ENCODE measurements around the gene PDILT.
"Not testable (repeated sequence)": the region's sequence is repeated elsewhere in the genome, so short reads cannot be mapped to it uniquely, and the experiment has no call there.

PDILT gene

GRCh38 chr16:20404637-20405036 lies at the start of gene PDILT:
Gene PDILT (minus strand): TSS chr16:20404737. CDS start chr16:20399300, 5,437 bp downstream.
- DNase-seq (ENCODE audit: low spot score): no peak

GRCh38 chr16:20453633-20454032 lies 49.1 kb upstream of the PDILT start:
- not testable (repeated sequence) for DNase-seq (ENCODE audit: low spot score)

GRCh38 chr16:20451364-20451763 lies 46.8 kb upstream of the PDILT start, which contains the start of gene ACSM2A:
Gene ACSM2A (plus strand): TSS chr16:20451521. CDS start chr16:20460115, 8,594 bp downstream.
- DNase-seq (ENCODE audit: low spot score): not testable (repeated sequence)

GRCh38 chr16:20446652-20447393 lies 42.3 kb upstream of the PDILT start:
- not testable (repeated sequence) for DNase-seq (ENCODE audit: low spot score)

GRCh38 chr16:20441859-20442258 lies 37.3 kb upstream of the PDILT start:
- DNase-seq (ENCODE audit: low spot score): not testable (repeated sequence)

- no peak for DNase-seq (ENCODE audit: low spot score)
Observed at GRCh38 chr16:20441191-20441590, 36.7 kb upstream of the PDILT start.

- not testable (repeated sequence) for DNase-seq (ENCODE audit: low spot score)
Observed at GRCh38 chr16:20440731-20441130, 36.2 kb upstream of the PDILT start.

GRCh38 chr16:20439820-20440231 lies 35.3 kb upstream of the PDILT start:
- DNase-seq (ENCODE audit: low spot score): not testable (repeated sequence)

GRCh38 chr16:20438950-20439349 lies 34.4 kb upstream of the PDILT start:
- DNase-seq (ENCODE audit: low spot score): not testable (repeated sequence)

- no peak for DNase-seq (ENCODE audit: low spot score)
Observed at GRCh38 chr16:20430948-20431347, 26.4 kb upstream of the PDILT start.

- DNase-seq (ENCODE audit: low spot score): not testable (repeated sequence)
Observed at GRCh38 chr16:20430480-20430879, 25.9 kb upstream of the PDILT start.

- DNase-seq (ENCODE audit: low spot score): not testable (repeated sequence)
Observed at GRCh38 chr16:20429499-20429898, 25.0 kb upstream of the PDILT start.

- DNase-seq (ENCODE audit: low spot score): not testable (repeated sequence)
Observed at GRCh38 chr16:20427401-20427797, 22.9 kb upstream of the PDILT start.

GRCh38 chr16:20424129-20424866 lies 19.8 kb upstream of the PDILT start:
- DNase-seq (ENCODE audit: low spot score): no peak

- not testable (repeated sequence) for DNase-seq (ENCODE audit: low spot score)
Observed at GRCh38 chr16:20423772-20424128, 19.2 kb upstream of the PDILT start.

GRCh38 chr16:20421748-20422147 lies 17.2 kb upstream of the PDILT start:
- not testable (repeated sequence) for DNase-seq (ENCODE audit: low spot score)

- DNase-seq (ENCODE audit: low spot score): not testable (repeated sequence)
Observed at GRCh38 chr16:20419093-20419492, 14.6 kb upstream of the PDILT start.

GRCh38 chr16:20415541-20415940 lies 11.0 kb upstream of the PDILT start:
- DNase-seq (ENCODE audit: low spot score): no peak

- no peak for DNase-seq (ENCODE audit: low spot score)
Observed at GRCh38 chr16:20411055-20411454, 6.5 kb upstream of the PDILT start.

- DNase-seq (ENCODE audit: low spot score): no peak
Observed at GRCh38 chr16:20410121-20410723, 5.7 kb upstream of the PDILT start.

GRCh38 chr16:20409398-20410120 lies 5.0 kb upstream of the PDILT start, which contains the start of gene ACSM5:
Gene ACSM5 (plus strand): TSS chr16:20409534. CDS start chr16:20411485, 1,951 bp downstream.
- DNase-seq (ENCODE audit: low spot score): no peak

- no peak for DNase-seq (ENCODE audit: low spot score)
Observed at GRCh38 chr16:20402651-20403050, 1.9 kb downstream of the PDILT start.

Data from germinal center (tissue), 1 donor.